DND-41 (cell line): ENCODE data around the gene ST8SIA6.

ENCODE experiments used
- ATAC-seq: fragments of 200-7000 bp; cut with Tn5 transposase; 3 replicates; pipeline ENCODE4 v1.9.1; 2021; ENCODE audit warnings: low read depth; ENCODE audit not compliant: insufficient read depth
- DNase-seq: peaks from one replicate; pipeline ENCODE4 v3.0.0-alpha.2; 2020
- H2AFZ ChIP-seq: 2 replicates; pipeline ENCODE4 v1.6.0; 2012; ENCODE audit warnings: low read depth, low read length
- H3K27ac ChIP-seq: 2 replicates; pipeline ENCODE4 v1.5.1; 2012; ENCODE audit warnings: low read length, inconsistent platforms
- H3K27me3 ChIP-seq: fragments of 200-600 bp; sonication (generic); 2 replicates; pipeline ENCODE4 v1.6.0; 2012; ENCODE audit warnings: low read length, mild to moderate bottlenecking, inconsistent platforms; ENCODE audit not compliant: insufficient read depth, poor library complexity
- H3K36me3 ChIP-seq: 2 replicates; pipeline ENCODE4 v1.5.1; 2012; ENCODE audit warnings: low read length, inconsistent platforms; ENCODE audit not compliant: insufficient read depth
- H3K4me1 ChIP-seq: 2 replicates; pipeline ENCODE4 v1.5.1; 2012; ENCODE audit warnings: mild to moderate bottlenecking, low read length; ENCODE audit not compliant: insufficient read depth
- H3K4me2 ChIP-seq: 2 replicates; pipeline ENCODE4 v1.6.0; 2012; ENCODE audit warnings: mild to moderate bottlenecking, moderate library complexity, low read length, inconsistent platforms; ENCODE audit not compliant: insufficient read depth
- H3K4me3 ChIP-seq, 2 experiments: fragments of 200-600 bp in 1 of 2; shearing (Covaris generic) in 1 of 2; 2 replicates each; pipeline ENCODE4 v1.5.1; 2012 to 2016; ENCODE audit warnings: inconsistent platforms in 2 of 2, low read length in 2 of 2, mild to moderate bottlenecking in 2 of 2, low read depth in 1 of 2, moderate library complexity in 1 of 2
- H3K79me2 ChIP-seq: 2 replicates; pipeline ENCODE4 v1.6.0; 2012; ENCODE audit warnings: low read length, inconsistent platforms; ENCODE audit not compliant: insufficient read depth
- H3K9ac ChIP-seq: 2 replicates; pipeline ENCODE4 v1.6.0; 2012; ENCODE audit warnings: low read depth, mild to moderate bottlenecking, inconsistent platforms, low read length, moderate library complexity
- H3K9me3 ChIP-seq: 2 replicates; pipeline ENCODE4 v1.5.1; 2012; ENCODE audit warnings: low read length, moderate library complexity, mild to moderate bottlenecking, inconsistent platforms; ENCODE audit not compliant: insufficient read depth, severe bottlenecking
- H4K20me1 ChIP-seq: 2 replicates; pipeline ENCODE4 v1.6.0; 2012; ENCODE audit warnings: low read length; ENCODE audit not compliant: insufficient read depth
- CTCF ChIP-seq: IDR thresholded peaks from 2 replicates; pipeline ENCODE4 v1.5.1; 2012; ENCODE audit warnings: borderline replicate concordance, low read length, moderate library complexity, mild to moderate bottlenecking; ENCODE audit not compliant: poor library complexity, severe bottlenecking; ENCODE audit errors: extremely low read depth
- EZH2 ChIP-seq: IDR thresholded peaks from 3 replicates; pipeline ENCODE4 v1.6.1; 2012; ENCODE audit warnings: borderline replicate concordance, low read depth, mild to moderate bottlenecking, moderate library complexity, low read length, inconsistent platforms; ENCODE audit not compliant: severe bottlenecking

The ST8SIA6 gene

GRCh38 chr10:17497446-17498030 is 43.1 kb upstream of the ST8SIA6 start:
- H3K79me2 ChIP-seq: no peaks in the 10 kb centered on the region
- H3K9me3 ChIP-seq: no peaks in the 10 kb centered on the region
- H3K36me3 ChIP-seq: no peaks in the 10 kb centered on the region
- no peaks in the 10 kb centered on the region for H4K20me1 ChIP-seq
- no peak overlapping the region for H3K9ac ChIP-seq
- no peaks in the 10 kb centered on the region for H3K4me1 ChIP-seq
- no peak for ATAC-seq
- H3K27ac ChIP-seq: no peak overlapping the region
- no peak for TF ChIP-seq CTCF
- TF ChIP-seq EZH2: no peak
- H2AFZ ChIP-seq: no peak overlapping the region
- no peak for DNase-seq
- H3K4me3 ChIP-seq: no peak overlapping the region
- peaks cover 5% of the 10 kb centered on the region for H3K27me3 ChIP-seq
- H3K4me2 ChIP-seq: no peak overlapping the region

- Histone ChIP-seq H3K4me3 (no peak overlapping the region), H3K79me2 (no peaks in the 10 kb centered on the region), H3K27ac (no peak overlapping the region), H3K9ac (no peak overlapping the region), H4K20me1 (no peaks in the 10 kb centered on the region), H3K4me1 (no peaks in the 10 kb centered on the region), H3K36me3 (no peaks in the 10 kb centered on the region), H3K9me3 (no peaks in the 10 kb centered on the region), H3K4me2 (no peak overlapping the region), H3K27me3 (peaks cover 5% of the 10 kb centered on the region), H2AFZ (no peak overlapping the region)
- ATAC-seq: no peak
- TF ChIP-seq EZH2 (no peak), CTCF (no peak)
- no peak for DNase-seq
These were observed 40.3 kb upstream of the ST8SIA6 start for GRCh38 chr10:17494626-17495260.

GRCh38 chr10:17488848-17489247 is 34.5 kb upstream of the ST8SIA6 start:
- H3K79me2 ChIP-seq: no peaks in the 10 kb centered on the region
- no peaks in the 10 kb centered on the region for H4K20me1 ChIP-seq
- TF ChIP-seq CTCF: no peak
- no peak for TF ChIP-seq EZH2
- DNase-seq (no peak), ATAC-seq (no peak)
- H3K9me3 ChIP-seq: no peaks in the 10 kb centered on the region
- H3K4me2 ChIP-seq: no peak overlapping the region
- no peaks in the 10 kb centered on the region for H3K27me3 ChIP-seq
- H2AFZ ChIP-seq: no peak overlapping the region
- H3K27ac ChIP-seq: no peak overlapping the region
- H3K4me3 ChIP-seq: no peak overlapping the region
- no peaks in the 10 kb centered on the region for H3K4me1 ChIP-seq
- H3K9ac ChIP-seq: no peak overlapping the region
- H3K36me3 ChIP-seq: no peaks in the 10 kb centered on the region
